H54 (cell line): ENCODE data around the gene TNRC18.
"Not testable (repeated sequence)": the region's sequence is repeated elsewhere in the genome, so short reads cannot be mapped to it uniquely, and the experiment has no call there.

Source experiments
- DNase-seq: peaks from one replicate; pipeline ENCODE4 v3.0.0; 2011; ENCODE audit warnings: low spot score, mixed read lengths; ENCODE audit not compliant: insufficient read length
- FAIRE-seq: peaks from 3 replicates; lab custom pipeline; 2011; peaks lifted over from hg19 to GRCh38; lab: Jason Lieb, UNC
- POLR2A ChIP-seq: IDR thresholded peaks from 2 replicates; pipeline ENCODE4 v1.6.1; 2011; ENCODE audit warnings: low read depth, mild to moderate bottlenecking, low read length

TNRC18 gene

DNA sequence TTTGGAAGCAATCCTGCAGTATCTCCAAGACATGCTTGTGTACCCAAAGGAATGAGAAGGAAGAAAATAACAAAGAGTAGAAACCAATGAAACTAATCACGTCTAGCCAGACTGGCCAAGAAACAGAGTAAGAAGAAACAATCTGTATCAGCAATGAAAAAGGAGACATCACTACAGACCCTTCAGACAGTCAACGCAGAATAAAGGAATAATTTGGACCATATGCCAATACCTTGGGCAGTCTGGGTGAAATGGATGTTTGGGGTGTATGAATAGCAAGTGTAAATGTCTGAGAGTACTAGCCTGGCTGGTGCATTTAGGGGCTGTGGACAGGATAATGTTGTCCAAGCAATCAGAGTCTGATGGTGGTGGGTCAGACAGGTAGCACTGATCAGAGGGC, 79.8 kb downstream of the TNRC18 start:
- no peak for TF ChIP-seq POLR2A
- DNase-seq (no peak), FAIRE-seq (no peak)

DNA sequence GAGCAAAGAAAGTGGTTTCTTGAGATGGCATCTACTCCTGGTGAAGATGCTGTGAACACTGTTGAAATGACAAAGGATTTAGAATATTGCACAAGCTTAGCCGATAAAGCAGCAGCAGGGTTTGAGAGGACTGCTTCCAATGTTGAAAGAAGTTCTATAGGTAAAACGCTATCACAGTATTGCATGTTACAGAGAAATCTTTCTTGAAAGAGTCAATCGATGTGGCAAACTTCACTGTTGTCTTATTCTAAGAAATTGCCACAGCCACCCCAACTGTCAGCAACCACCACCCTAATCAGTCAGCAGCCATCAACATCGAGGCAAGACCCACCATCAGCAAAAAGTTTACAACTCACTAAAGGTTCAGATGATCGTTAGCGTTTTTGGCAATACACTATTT, 81.0 kb downstream of the TNRC18 start:
- no peak for TF ChIP-seq POLR2A
- no peak for FAIRE-seq
- DNase-seq, result no peak

DNA sequence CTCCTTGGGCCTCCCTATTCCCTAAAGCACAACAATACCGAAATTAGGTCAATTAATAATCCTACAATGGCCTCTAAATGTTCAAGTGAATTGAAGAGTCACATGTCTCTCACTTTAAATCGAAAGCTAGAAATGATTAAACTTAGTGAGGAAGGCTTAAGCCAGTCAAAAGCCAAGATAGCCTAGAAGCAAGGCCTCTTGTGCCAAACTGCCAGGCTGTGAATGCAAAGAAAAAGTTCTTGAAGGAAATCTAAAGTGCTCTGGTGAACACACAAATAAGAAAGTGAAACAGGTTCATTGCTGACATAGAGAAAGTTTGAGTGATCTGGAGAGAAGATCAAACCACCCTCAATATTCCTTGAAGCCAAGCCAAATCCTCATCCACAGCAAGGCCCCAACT, 83.7 kb downstream of the TNRC18 start:
- FAIRE-seq (no peak), DNase-seq (no peak)
- no peak for TF ChIP-seq POLR2A

DNA sequence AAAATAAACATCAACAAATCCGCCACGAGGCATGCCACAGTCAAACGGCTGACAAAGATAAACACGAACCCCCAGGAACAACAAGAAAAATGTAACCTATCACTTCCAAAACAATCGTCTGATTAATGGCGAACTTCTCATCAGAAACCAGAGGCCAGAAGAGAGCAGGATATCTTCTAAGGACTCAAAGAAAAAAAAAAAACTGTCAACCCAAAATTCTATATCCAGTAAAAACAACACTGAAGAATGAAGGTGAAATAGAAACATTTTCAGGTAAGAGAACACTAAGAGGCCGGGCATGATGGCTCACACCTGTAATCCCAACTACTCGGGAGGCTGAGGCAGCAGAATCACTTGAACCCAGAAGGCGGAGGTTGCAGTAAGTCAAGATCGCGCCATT, 86.6 kb downstream of the TNRC18 start:
- FAIRE-seq (no peak), DNase-seq (no peak)
- no peak for TF ChIP-seq POLR2A

DNA sequence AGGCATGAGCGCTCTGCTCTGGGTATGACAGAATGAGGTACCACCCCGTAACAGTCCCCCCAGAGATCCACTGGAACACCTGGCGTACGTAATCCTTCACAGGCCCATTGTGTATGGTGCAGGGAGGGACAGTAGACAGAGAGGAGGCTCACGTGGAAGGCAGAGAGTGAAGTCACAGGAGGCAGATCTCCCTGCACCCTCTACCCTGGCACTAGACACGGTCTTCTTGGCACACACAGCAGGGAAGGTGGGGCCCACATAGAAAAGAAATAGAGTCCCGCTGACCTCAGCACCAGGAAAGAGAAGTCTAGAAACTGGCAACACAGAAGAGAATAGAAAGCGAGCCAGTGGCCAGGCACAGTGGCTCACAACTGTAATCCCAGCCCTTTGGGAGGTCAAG, 89.0 kb downstream of the TNRC18 start:
- no peak for TF ChIP-seq POLR2A
- FAIRE-seq (no peak), DNase-seq (no peak)

DNA sequence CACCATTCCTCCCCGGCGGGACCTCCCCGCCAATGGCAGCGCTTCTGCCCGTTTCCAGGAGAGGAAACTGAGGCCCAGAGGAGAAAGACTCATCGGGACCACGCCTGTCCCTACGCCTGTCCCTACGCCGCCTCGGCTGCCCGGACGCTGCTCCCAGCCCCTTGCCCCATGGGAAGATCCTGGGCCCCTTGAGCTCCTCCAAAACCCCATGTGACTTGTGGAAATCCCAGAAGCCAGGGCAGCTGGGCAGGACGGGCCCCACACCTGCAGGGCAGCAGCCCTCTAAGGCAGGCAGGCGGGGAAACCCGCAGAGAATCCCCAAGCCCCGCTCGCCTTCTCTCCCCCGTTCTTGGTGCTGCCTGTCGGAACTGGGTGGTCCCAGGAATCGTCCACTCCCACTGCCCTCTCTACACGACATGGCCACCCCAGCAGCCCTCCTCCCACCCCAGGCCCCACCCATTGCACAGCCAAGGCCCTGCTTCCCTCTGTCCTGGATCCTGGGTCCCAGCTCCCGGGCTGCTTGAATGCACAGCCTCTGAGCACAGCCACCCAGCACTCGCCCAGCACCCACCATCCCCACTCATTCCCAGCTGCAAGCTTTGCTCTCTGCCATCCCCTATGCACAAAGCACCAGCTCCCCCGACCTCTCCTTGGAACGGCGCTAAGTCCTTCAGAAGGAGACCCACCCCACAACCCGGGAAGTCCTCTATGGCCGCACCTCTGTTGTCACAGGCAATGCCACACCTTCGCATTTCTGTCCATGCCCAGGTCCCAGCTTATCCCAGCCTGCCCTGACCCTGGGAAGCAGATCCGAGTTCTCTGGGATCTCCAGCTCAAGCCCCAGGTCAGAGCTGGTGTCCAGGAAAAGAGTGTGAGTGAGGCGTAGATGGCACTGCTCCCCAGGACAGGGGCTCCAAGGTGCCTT, 90.3 kb downstream of the TNRC18 start:
- FAIRE-seq (no peak), DNase-seq (no peak)
- no peak for TF ChIP-seq POLR2A

DNA sequence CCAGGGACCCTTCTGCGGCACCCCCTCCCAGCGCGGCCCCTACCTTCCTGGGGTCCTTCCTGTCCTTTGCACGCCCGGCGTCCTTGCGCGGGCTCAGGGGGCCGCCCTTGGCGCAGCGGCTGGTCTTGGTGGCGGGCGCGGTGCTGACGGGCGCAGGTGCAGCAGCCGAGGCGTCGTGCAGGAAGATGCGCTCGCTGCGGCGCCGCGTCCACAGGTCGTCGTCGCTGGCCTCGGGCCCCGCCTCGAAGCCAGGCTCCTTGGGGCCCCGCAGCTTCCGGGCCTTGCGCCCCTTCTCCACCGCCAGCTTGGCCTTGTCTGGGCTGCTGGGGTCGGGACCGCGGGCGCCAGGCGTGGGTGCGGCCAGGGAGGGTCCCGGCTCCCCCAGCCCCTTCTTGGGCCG, 91.1 kb downstream of the TNRC18 start:
- DNase-seq, result no peak

DNA sequence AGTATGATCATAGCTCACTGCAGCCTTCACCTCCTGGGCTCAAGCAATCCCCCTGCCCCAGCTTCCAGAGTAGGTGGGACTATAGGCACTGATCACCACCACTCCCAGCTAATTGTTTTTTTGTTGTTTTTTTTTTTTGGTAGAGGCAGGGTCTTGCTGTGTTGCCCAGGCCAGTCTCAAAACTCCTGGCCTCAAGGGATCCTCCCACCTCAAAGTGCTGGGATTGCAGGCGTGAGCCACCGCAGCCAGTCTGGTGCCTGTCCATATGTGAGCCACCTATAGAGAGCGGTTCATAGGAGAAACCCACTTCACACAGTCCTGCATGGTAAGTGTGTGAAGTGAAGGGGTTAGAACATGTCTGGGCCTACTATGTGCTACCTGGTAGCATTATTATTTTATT, 93.3 kb downstream of the TNRC18 start:
- TF ChIP-seq POLR2A, result no peak
- DNase-seq (no peak), FAIRE-seq (no peak)

More for the DNA sequence above, 91.1 kb downstream of the TNRC18 start:
- FAIRE-seq, result no peak
- no peak for TF ChIP-seq POLR2A

DNA sequence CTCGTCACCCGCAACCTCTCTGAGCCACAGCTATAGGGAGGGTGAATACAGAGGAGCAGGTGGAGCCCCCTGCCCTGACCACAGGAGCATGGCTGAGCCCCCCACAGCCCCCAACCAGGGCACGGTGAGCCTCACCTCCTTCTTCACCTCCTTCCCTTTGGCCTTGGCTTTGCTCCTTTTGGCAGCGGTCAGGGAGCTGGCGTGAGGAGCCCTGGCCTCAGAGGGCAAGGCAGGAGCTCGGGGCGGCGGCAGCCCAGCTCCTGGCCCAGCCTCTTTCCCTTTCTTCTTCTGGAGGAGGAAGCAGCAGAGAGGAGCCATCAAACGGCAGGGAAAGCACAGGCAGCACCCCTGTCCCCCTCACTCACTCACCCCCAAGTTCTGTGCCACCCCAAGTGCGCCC, 98.7 kb downstream of the TNRC18 start:
- DNase-seq, result no peak
- TF ChIP-seq POLR2A, result no peak
- no peak for FAIRE-seq

DNA sequence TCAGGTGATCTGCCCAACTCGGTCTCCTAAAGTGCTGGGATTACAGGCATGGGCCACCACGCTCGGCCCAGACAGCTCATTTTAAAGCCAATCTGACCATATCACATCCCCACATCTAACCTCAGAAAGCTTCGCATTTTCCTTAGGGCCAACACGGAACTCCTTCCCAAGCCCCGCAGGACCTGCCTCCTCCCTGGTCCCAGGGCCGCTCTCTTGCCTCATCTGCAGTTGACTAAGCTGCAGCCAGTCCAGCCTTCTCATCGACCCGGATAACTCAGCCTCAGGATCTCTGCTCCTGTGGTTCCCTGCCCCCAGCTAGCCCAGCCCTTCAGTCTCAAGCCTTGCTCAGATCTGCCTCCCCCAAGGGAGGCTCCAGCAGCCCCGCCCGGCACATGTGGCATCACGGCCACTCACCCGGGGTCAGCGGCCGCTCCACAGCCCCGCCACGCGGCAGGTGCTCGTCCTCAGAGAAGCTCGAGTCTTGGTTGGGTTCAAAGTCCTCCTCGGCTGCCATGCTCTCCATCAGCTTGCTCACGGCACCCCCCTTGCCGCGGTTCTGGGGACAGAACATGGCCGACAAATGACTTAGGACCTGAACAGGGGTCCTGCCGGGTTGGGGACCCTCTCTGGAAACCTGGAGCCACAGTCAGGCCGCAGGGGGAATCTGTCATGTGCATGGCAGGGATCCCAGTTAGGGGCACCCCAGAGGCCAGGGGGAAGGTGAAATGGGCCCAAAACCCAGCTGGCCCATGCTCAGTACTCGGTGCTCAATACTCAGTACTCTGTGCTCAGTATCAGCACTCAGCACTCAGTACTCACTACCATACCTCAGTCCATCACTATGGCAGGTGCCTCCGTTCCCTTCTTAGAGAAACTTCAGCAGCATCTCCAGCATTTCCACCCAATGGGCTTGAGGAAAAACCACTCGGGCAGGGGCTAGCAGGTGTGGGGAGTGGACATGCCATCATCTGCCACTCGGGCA, 99.5 kb downstream of the TNRC18 start:
- FAIRE-seq, DNase-seq: not testable (repeated sequence)

DNA sequence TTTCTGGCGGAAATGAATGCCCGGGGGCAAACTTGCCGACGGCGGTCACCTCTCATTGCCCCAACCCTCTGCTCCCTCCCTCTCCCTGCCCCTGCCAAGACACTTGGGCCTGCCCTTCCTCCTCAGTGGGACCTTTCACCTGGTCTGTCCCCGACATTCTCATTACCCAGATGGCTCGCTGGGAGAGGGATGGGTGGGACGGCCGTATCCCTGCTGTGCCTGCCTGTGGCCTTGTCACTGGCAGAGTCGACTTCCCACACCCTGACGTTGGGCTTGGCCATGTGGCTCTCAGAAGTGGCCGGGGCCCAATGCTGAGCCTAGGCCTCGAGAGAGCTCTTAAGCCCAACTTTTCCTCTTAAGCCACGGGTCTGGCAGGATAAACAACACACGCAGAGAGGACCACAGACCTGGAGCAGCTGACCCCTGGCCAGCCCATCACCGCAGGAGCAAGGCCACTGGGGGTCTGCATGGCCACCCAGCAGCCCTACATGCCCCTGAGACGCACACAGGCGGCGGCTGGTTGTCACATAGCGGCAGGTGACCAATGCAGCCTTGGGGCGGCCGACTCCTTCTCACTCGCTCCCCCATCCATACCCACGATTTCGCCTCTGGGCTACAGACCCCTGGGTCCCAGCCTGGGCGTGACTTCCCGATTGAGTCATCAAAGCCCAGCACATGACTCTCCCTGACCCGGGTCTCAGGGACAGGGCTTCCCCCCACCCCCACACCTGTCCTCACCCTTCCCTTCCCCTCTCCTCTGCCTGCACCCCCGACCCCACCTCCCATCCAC, 100.8 kb downstream of the TNRC18 start:
- DNase-seq (no peak), FAIRE-seq (no peak)
- no peak for TF ChIP-seq POLR2A

DNA sequence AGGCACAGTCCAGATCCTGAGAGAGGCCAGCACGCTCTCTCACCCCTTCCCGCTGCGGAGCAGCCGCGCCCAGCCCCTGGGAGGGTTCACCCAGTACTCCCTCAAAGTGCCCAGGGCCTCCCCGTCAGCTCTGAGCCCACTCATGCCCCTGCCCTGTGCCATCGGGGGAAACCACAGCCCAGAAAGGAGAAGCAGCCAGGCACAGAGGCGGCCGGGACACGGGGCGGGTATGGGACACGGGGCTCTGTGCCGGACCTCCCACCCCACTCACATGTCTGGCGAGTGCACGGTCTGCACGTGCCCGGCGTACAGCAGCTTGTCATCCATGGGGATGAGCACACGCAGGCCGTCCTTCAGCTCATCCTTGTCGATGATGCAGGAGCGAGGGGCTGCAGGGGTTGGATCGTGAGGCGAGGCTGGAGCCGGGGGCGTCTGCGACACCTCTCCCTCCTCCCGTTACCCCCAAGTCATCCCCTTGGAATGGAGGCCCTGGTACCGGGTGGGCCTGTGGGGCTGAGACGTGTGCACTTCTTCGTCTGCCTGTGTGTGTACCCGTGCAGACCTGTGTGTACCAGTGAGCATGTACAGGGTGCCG, 102.7 kb downstream of the TNRC18 start:
- FAIRE-seq, result no peak
- TF ChIP-seq POLR2A, result no peak

DNA sequence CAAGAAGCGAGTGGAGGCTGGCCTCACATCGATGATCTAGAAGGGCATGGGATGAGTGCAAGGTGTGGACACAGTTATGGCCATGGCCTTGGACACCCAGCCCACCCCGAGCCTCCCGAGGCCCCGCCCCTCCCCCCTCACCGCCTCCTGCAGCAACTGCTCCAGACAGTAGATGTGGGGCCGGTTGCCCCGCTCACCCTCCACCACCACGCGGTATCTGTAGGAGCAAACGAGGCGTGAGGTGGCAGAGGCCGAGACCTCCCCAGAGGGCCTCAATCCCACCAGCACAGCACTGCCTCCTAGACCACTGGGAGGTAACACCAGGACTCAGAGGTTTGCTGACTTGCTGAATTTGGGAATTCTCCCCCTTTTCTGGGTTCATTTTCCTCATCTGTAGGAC, 103.2 kb downstream of the TNRC18 start:
- FAIRE-seq (no peak), DNase-seq (no peak)
- no peak for TF ChIP-seq POLR2A

More for the DNA sequence above, 102.7 kb downstream of the TNRC18 start:
- no peak for DNase-seq

DNA sequence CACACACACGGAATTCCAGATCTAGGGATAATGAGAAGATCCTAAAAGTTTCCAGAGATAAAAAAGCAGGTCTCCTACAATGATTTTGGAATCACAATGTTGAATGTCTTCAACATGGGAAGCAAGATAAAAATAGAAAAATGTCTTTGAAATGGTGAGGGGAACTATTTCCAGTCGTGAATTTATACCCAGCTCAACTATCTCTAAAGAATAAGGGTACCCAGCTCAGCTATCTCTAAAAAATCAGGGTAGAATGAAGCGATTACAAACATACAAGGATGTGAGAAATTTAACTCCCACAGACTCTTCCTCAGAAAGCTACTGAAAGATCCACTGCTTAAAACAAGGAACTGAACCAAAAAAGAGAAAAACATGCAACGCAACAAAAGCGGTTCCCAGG, 105.0 kb downstream of the TNRC18 start:
- FAIRE-seq, DNase-seq: not testable (repeated sequence)
